Activated CD4-positive, alpha-beta T cell treated with anti-CD3 and anti-CD28 coated beads, Interleukin-2, amount 10 ng/mL, durations not matched to agents 24 days and 14 days (primary cell): Measurements from ENCODE around the gene PRSS27. TPM values are rescaled to one million over a fixed set of nuclear protein-coding genes. Genes with fewer than 3 reads are reported as not detected.

Source experiments
- total RNA-seq: library from RNA; stranded (reverse); gene quantifications from 2 replicates; pipeline ENCODE4 v1.2.3, GENCODE V29; 2022

The PRSS27 gene
- total RNA-seq, 1 donor from 2014 or later, result 2.0 TPM

Other genes starting within 250 kb of the PRSS27 start
- gene NTN3, start 248.9 kb downstream of the PRSS27 start, total RNA-seq, result not detected in 2 replicates
- 16.6 and 20.9 TPM in 2 replicates for gene TBC1D24, start 245.1 kb downstream of the PRSS27 start, total RNA-seq
- gene ATP6V0C, start 206.3 kb downstream of the PRSS27 start, total RNA-seq, result 105 and 122 TPM in 2 replicates
- gene AMDHD2, start 199.9 kb downstream of the PRSS27 start, total RNA-seq, result 34.1 and 37.5 TPM in 2 replicates
- gene CEMP1, start 188.8 kb downstream of the PRSS27 start, total RNA-seq, result 0.24 TPM in 1 of 2 replicates, not detected in the other
- 50.7 and 51.9 TPM in 2 replicates for gene PDPK1, start 182.2 kb downstream of the PRSS27 start, total RNA-seq
- 54.4 and 57.0 TPM in 2 replicates for gene KCTD5, start 37.7 kb downstream of the PRSS27 start, total RNA-seq
- gene SRRM2, start 32.4 kb upstream of the PRSS27 start, total RNA-seq, result 635 and 680 TPM in 2 replicates
- 241 and 259 TPM in 2 replicates for gene ELOB, start 57.1 kb upstream of the PRSS27 start, total RNA-seq
- gene PRSS33, start 67.3 kb upstream of the PRSS27 start, total RNA-seq, result not detected in 2 replicates
- not detected in 2 replicates for gene PRSS41, start 78.2 kb upstream of the PRSS27 start, total RNA-seq
- 10.2 and 11.8 TPM in 2 replicates for gene PRSS21, start 97.0 kb upstream of the PRSS27 start, total RNA-seq
- 9.3 and 11.0 TPM in 2 replicates for gene ZG16B, start 110.1 kb upstream of the PRSS27 start, total RNA-seq
- gene PRSS22, start 137.9 kb upstream of the PRSS27 start, total RNA-seq, result not detected in 2 replicates
- 21.2 and 22.2 TPM in 2 replicates for gene FLYWCH2, start 163.0 kb upstream of the PRSS27 start, total RNA-seq
- 63.9 and 64.5 TPM in 2 replicates for gene FLYWCH1, start 191.7 kb upstream of the PRSS27 start, total RNA-seq
- 0.17 and 0.28 TPM in 2 replicates for gene KREMEN2, start 244.1 kb upstream of the PRSS27 start, total RNA-seq
- gene PAQR4, start 249.1 kb upstream of the PRSS27 start, total RNA-seq, result 41.0 and 43.3 TPM in 2 replicates